ENCODE measurements around the gene ARHGEF40.
A peak's percentile ranks its signal among the peaks of the same experiment; 100 is the strongest.

Gene ARHGEF40

GRCh38 chr14:21098076-21098891 is 28.2 kb downstream of the ARHGEF40 start, which contains the start of gene ZNF219:
TSS of gene ZNF219 (minus strand) at chr14:21098655. CDS start at chr14:21093591, 5,064 bp downstream.
- peak; percentile 57 for DNase-seq (ENCODE audit: low spot score)
- in situ Hi-C loops (cut with MboI; ENCODE audit: low sequenced_read_pairs, unreplicated experiment): loop anchor here (10.0 kb wide), 1 partner anchor 83 kb away; no protein-coding TSS in a partner anchor
- no peak for TF ChIP-seq CTCF (IDR thresholded peaks at IDR 0.05; ENCODE audit: borderline replicate concordance, control extremely low read depth, extremely low read depth, insufficient read depth, missing control alignments)

GRCh38 chr14:21098892-21099595 is 28.9 kb downstream of the ARHGEF40 start:
- TF ChIP-seq CTCF (IDR thresholded peaks at IDR 0.05; ENCODE audit: borderline replicate concordance, control extremely low read depth, extremely low read depth, insufficient read depth, missing control alignments): no peak
- DNase-seq (ENCODE audit: low spot score): no peak
- in situ Hi-C loops (cut with MboI; ENCODE audit: low sequenced_read_pairs, unreplicated experiment): loop anchor here (10.0 kb wide), 1 partner anchor 84 kb away; no protein-coding TSS in a partner anchor

GRCh38 chr14:21099596-21099985 is 29.5 kb downstream of the ARHGEF40 start:
- DNase-seq (ENCODE audit: low spot score): no peak
- TF ChIP-seq CTCF (IDR thresholded peaks at IDR 0.05; ENCODE audit: borderline replicate concordance, control extremely low read depth, extremely low read depth, insufficient read depth, missing control alignments): no peak
- in situ Hi-C loops (cut with MboI; ENCODE audit: low sequenced_read_pairs, unreplicated experiment): loop anchor here (10.0 kb wide), 1 partner anchor 85 kb away; no protein-coding TSS in a partner anchor

GRCh38 chr14:21100931-21101330 is 30.8 kb downstream of the ARHGEF40 start, which contains the start of gene TMEM253:
TSS of gene TMEM253 (plus strand) at chr14:21101066. CDS start at chr14:21101344, 278 bp downstream.
- in situ Hi-C loops (cut with MboI; ENCODE audit: low sequenced_read_pairs, unreplicated experiment): no loop called here
- no peak for TF ChIP-seq CTCF (IDR thresholded peaks at IDR 0.05; ENCODE audit: borderline replicate concordance, control extremely low read depth, extremely low read depth, insufficient read depth, missing control alignments)
- DNase-seq (ENCODE audit: low spot score): no peak

GRCh38 chr14:21101802-21102413 is 31.8 kb downstream of the ARHGEF40 start:
- in situ Hi-C loops (cut with MboI; ENCODE audit: low sequenced_read_pairs, unreplicated experiment): no loop called here
- no peak for TF ChIP-seq CTCF (IDR thresholded peaks at IDR 0.05; ENCODE audit: borderline replicate concordance, control extremely low read depth, extremely low read depth, insufficient read depth, missing control alignments)
- no peak for DNase-seq (ENCODE audit: low spot score)
